Measurements from ENCODE around the gene DBT.
"Not testable (repeated sequence)": the region's sequence is repeated elsewhere in the genome, so short reads cannot be mapped to it uniquely, and the experiment has no call there.

The DBT gene

DNA sequence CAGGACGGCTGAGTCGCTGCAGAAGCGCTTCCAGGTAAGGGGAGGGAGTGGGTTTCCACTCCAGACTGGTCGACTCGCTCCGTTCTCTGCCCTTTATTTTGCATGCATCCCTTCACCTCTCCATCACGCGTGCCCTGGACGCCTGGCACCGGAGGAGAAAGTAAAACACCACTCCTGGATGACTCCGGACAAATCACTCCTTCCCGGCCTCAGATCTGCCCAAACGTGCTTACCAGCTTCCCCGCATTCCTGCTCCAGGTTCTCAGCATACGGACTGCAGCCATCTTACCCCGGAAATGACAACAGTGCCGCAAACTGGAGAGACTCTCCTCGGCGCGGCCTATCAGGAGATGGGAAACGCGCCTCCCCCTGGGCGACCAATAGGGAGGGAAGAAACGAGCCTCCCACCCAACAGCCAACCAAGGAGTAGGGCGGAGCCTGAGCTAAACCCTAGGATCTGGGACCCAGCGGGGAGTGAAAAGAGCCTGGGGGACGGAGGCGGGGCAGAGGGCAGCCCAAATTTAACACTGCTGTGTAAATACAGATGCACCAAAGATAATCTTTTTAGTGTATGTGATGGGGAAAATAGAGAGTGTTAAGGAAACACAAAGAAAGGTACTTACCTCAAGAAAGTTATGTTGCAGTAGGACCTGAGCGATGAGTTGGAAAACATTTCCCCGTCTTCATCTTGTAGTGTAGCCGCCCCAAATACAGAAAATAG lies at the start of gene DBT:
DBT (minus strand) TSS at position 298 of the 721 bp plus-strand sequence; CDS start at position 284, 14 bp downstream.
- DNase-seq (ENCODE audit: low read depth in 2 of 2), result peak; percentile 73 to 88

- no peak for DNase-seq (ENCODE audit: low read depth in 2 of 2)
Observed at GRCh38 chr1:100298512-100298911, 48.9 kb upstream of the DBT start.

- DNase-seq (ENCODE audit: low read depth in 2 of 2), result not testable (repeated sequence)
Observed at GRCh38 chr1:100296997-100297396, 47.4 kb upstream of the DBT start.

- no peak for DNase-seq (ENCODE audit: low read depth in 2 of 2)
Observed at GRCh38 chr1:100296140-100296539, 46.5 kb upstream of the DBT start.

- DNase-seq (ENCODE audit: low read depth in 2 of 2), result no peak
Observed at GRCh38 chr1:100292711-100293110, 43.1 kb upstream of the DBT start.

DNA sequence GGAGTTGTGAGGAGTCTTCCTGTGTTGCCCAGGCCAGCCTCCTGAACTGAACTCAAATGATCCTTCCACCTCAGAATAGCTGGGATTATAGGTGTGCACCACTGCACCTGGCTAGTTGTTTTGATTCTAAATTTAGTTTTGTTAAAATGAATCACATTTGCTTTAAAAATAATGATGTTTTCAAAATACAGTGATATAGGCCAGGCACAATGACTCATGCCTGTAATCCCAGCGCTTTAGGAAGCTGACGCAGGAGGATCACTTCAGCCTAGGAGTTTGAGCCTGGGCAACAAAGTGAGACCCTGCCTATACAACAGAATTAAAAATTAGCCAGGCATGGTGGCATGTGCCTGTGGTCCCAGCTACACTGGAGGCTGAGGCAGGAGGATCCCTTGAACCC lies 40.7 kb upstream of the DBT start:
- no peak for DNase-seq (ENCODE audit: low read depth in 2 of 2)

DNA sequence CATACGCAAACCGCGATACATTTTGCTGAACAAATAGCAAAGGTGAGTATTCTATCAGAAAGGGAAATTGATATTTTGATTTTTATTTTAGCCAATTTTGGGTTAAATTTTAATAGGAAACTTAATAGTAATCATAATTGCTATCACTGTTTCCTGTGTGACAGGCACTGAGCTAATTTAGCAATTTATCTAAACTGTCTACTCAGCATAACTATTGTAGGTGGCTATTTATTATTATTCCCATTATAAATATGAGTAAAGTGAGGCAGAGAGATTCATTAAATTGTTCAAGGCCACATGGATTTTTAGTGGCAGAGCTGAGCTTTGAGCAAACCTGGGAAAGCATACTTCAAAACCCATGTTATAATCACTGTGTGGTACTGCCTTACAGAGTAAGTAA lies 37.5 kb upstream of the DBT start:
- DNase-seq (ENCODE audit: low read depth in 2 of 2), result no peak

GRCh38 chr1:100284591-100284990 lies 35.0 kb upstream of the DBT start:
- DNase-seq (ENCODE audit: low read depth in 2 of 2), result no peak

- DNase-seq (ENCODE audit: low read depth in 2 of 2), result no peak
Observed at GRCh38 chr1:100279954-100280682, 30.5 kb upstream of the DBT start.

- no peak for DNase-seq (ENCODE audit: low read depth in 2 of 2)
Observed at GRCh38 chr1:100279358-100279923, 29.8 kb upstream of the DBT start.

DNA sequence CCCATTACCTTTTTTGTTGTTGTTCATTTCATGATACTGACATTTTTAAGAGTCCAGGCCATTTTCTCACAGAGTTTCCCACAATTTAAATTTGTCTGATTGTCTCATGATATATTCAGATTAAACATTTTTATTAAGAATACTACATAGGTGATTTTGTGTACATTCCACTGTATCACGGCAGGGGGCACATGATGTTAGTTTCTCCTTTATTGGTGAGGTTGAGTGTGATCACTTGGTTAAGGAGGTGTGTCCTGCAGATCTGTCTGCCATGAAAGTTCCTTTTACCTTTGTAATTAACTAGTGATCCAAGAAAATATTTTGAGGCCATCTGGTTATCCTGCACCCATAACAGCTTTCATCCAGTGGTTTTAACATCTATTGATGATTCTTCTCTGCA lies 28.2 kb upstream of the DBT start:
- DNase-seq (ENCODE audit: low read depth in 2 of 2), result no peak

GRCh38 chr1:100268202-100268601 lies 18.6 kb upstream of the DBT start:
- no peak for DNase-seq (ENCODE audit: low read depth in 2 of 2)

DNA sequence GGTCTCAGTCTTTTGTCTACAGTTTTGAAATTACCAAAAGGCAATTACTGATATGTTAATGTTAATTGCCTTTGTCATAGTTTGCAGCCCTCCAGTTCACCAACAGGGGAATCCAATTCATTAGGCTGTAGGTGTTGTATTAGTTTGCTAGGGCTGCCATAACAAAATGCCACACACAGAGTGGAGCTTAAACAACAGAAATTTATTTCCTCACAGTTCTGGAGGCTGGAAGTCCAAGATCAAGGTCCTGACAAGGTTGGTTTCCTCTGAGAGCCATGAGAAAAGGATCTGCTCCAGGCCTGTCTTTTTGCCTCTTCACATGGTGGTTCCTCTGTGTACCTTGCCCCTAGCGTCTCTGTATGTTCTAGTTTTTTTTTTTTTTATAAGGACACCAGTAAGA lies 17.6 kb upstream of the DBT start:
- no peak for DNase-seq (ENCODE audit: low read depth in 2 of 2)

DNA sequence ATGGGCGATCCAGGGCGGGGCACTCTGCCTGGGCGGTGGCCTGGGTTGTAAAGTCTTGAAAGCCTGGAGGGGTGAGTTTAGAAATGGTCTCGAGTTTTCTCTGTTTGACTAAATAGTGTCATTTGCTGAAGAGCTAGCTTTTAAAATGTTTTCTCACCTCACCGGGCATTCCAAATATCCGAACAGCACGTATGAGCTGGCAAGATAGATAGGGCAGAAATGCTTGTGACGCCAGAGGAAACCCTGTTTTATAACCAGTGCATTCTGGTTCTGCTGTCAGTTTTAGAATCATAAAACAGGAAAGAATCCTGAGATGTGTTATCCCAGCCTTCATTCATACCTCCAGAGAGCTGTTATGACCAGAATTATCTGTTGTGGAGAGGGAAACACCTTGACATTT lies 17.1 kb upstream of the DBT start:
- DNase-seq (ENCODE audit: low read depth in 2 of 2), result no peak

DNA sequence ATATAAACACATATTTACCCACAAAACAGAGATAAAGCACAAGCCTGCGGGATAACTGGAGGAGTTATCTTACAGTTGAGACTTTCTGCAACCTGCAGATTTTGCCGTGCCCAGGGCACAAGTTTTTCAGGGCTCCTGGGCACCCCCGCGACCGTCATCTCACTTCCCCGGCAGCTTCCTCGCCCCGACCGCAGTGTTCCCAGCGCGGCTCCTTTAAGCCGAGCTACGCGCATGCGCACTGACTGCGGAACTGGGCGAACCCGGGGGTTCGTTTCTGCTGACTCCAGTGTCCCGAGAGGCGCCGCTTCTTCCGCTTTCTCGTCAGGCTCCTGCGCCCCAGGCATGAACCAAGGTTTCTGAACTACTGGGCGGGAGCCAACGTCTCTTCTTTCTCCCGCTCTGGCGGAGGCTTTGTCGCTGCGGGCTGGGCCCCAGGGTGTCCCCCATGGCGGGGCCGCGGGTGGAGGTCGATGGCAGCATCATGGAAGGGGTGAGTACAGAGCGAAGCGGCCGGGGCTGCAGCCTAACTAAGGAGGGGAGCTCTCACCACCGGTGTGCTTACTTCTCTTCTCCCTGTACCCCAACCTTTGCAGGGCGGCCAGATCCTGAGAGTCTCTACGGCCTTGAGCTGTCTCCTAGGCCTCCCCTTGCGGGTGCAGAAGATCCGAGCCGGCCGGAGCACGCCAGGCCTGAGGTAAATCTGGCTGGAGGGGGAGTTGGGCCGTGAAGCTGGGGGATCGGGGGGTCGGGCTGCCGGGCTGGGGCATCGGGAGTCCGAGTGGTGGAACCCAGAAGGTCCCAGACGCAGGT lies 16.5 kb upstream of the DBT start, which contains the start of gene RTCA:
RTCA (plus strand) TSS at position 286 of the 810 bp plus-strand sequence; CDS start at position 446, 160 bp downstream.
- peak; percentile 88 to 89 for DNase-seq (ENCODE audit: low read depth in 2 of 2)

DNA sequence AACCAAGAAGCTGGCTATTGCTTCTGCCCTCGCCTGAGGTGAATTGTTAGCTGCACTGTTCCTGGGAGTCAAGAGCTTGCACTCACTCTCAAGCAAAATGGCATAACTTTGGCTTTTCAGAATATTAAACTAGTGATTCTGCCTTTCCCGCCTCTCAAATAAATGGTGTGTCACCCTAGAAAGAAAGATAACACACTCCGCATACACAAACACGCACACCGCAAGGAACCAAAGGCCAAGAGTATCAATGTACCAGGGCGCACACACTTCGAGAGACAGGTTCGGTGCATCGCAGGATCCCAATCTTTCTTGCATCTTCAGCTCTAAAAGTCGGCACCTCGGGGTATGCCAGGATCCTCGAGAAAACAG lies 15.9 kb upstream of the DBT start:
- no peak for DNase-seq (ENCODE audit: low read depth in 2 of 2)

DNA sequence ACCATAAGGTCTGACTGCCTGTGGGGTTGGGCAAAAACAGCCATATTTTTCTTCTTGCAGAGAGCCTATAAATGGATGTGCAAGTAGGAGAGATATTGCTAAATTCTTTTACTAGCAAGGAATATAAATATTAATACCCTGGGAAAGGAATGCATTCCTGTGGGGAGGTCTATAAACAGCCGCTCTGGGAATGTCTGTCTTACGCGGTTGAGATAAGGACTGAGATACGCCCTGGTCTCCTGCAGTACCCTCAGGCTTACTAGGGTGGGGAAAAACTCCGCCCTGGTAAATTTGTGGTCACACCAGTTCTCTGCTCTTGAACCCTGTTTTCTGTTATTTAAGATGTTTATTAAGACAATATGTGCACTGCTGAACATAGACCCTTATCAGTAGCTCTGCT lies 14.4 kb upstream of the DBT start:
- DNase-seq (ENCODE audit: low read depth in 2 of 2), result not testable (repeated sequence)

- no peak for DNase-seq (ENCODE audit: low read depth in 2 of 2)
Observed at GRCh38 chr1:100261686-100262085, 12.1 kb upstream of the DBT start.

GRCh38 chr1:100258427-100258826 lies 8.8 kb upstream of the DBT start:
- not testable (repeated sequence) for DNase-seq (ENCODE audit: low read depth in 2 of 2)

DNA sequence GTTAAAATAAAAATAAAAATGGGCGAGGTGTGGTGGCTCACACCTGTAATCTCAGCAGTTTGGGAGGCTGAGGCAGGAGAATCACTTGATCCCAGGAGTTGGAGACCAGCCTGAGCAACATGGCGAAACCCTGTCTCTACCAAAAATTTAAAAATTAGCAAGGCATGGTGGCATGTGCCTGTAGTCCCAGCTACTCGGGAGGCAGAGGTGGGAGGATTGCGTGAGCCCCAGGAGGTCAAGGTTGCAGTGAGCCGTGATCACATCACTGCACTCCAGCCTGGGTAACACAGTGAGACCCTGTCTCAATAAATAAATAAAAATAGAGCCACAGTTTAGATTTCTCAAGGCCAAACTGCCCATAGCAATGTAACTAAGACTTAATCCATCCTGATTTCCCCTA lies 6.6 kb upstream of the DBT start:
- not testable (repeated sequence) for DNase-seq (ENCODE audit: low read depth in 2 of 2)

- no peak for DNase-seq (ENCODE audit: low read depth in 2 of 2)
Observed at GRCh38 chr1:100253552-100253951, 3.9 kb upstream of the DBT start.

- DNase-seq (ENCODE audit: low read depth in 2 of 2), result no peak
Observed at GRCh38 chr1:100252901-100253300, 3.3 kb upstream of the DBT start.

Data from stimulated activated CD8-positive, alpha-beta memory T cell treated with anti-CD3 and anti-CD28 coated beads, Interleukin-15, amount 100 ng/mL, for 4 hours (primary cell).